ENCODE results near the gene FBXL2. TPM values are rescaled to one million over a fixed set of nuclear protein-coding genes. Genes with fewer than 3 reads are reported as not detected.
A peak's percentile ranks its signal among the peaks of the same experiment; 100 is the strongest.

Gene FBXL2
- total and polyA plus RNA-seq, 4 donors, result 2.4 to 28.7 (median 6.5) TPM

DNA sequence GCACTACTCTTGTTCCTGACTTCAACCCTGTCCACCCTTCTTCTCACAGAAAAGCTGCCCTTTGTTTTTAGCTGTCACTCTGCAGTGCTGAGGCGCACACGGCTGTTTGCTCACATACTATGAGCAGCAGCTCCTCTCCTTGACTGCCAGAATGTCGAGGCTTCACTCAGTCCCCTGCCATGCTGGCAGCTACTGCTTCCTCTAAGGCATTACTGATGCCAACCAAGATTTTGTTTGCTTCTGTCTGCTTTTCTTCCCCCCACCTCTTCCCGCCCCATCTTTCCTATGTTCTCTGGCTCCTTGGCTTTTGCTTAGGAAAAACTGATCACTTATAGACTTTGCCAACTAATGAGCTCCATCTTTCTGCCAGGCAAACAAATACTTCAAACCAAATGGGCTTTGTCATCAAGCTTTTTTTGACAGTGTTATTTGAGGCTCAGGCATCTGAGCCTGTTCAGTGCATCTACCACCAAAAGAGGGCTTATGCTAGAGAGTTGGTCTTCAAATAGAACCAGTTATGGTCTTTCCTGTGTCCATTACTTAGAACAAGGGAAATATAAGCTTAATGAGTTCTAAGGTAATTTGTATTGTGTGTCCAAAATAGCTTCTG is 81.0 kb downstream of the FBXL2 start:
- peaks cover 0 to 4% (median 0%) of the 10 kb centered on the region in 5 donors for H3K4me1 ChIP-seq (ENCODE audit: control insufficient read depth in 5 of 5, insufficient read depth in 5 of 5, low read length in 5 of 5)
- no peaks in the 10 kb centered on the region for H3K9me3 ChIP-seq (ENCODE audit: control insufficient read depth in 4 of 4, insufficient read depth in 3 of 4, low read length in 3 of 4)
- no peaks in the 10 kb centered on the region for H3K36me3 ChIP-seq (ENCODE audit: control insufficient read depth in 4 of 4, insufficient read depth in 4 of 4, low read length in 4 of 4)
- TF ChIP-seq CTCF (IDR thresholded peaks at IDR 0.05; ENCODE audit: control extremely low read depth, extremely low read depth), result no peak
- DNase-seq (peak in 1 of 3 donors; percentile 17), ATAC-seq (ENCODE audit: insufficient read depth, low FRiP score) (no peak)
- H3K27me3 ChIP-seq (ENCODE audit: control insufficient read depth in 3 of 3, insufficient read depth in 3 of 3, low read length in 2 of 3), result no peaks in the 10 kb centered on the region
- 65 to 77% methylated on average over 4 of the region's 4 CpGs for WGBS, 2 donors
- no peak overlapping the region for H3K27ac ChIP-seq (ENCODE audit: low read depth in 1 of 2, low read length in 1 of 2)
- no peak overlapping the region for H3K4me3 ChIP-seq
- no peak overlapping the region for H3K9ac ChIP-seq (ENCODE audit: insufficient read depth in 1 of 2, low read length in 2 of 2)

GRCh38 chr3:33360136-33360825 is 83.0 kb downstream of the FBXL2 start:
- TF ChIP-seq CTCF (IDR thresholded peaks at IDR 0.05; ENCODE audit: control extremely low read depth, extremely low read depth), result no peak
- H3K27me3 ChIP-seq (ENCODE audit: control insufficient read depth in 3 of 3, insufficient read depth in 3 of 3, low read length in 2 of 3), result no peaks in the 10 kb centered on the region
- no peak overlapping the region for H3K27ac ChIP-seq (ENCODE audit: low read depth in 1 of 2, low read length in 1 of 2)
- DNase-seq (peak in 1 of 3 donors; percentile 7), ATAC-seq (ENCODE audit: insufficient read depth, low FRiP score) (peak; percentile 72)
- H3K9me3 ChIP-seq (ENCODE audit: control insufficient read depth in 4 of 4, insufficient read depth in 3 of 4, low read length in 3 of 4), result no peaks in the 10 kb centered on the region
- H3K36me3 ChIP-seq (ENCODE audit: control insufficient read depth in 4 of 4, insufficient read depth in 4 of 4, low read length in 4 of 4), result no peaks in the 10 kb centered on the region
- H3K9ac ChIP-seq (ENCODE audit: insufficient read depth in 1 of 2, low read length in 2 of 2), result peak overlapping the region in 1 of 2 donors; percentile 7
- no peak overlapping the region for H3K4me3 ChIP-seq
- 58 to 80% methylated on average over 1 of the region's 1 CpG for WGBS, 2 donors
- H3K4me1 ChIP-seq (ENCODE audit: control insufficient read depth in 5 of 5, insufficient read depth in 5 of 5, low read length in 5 of 5), result peaks cover 0 to 4% (median 0%) of the 10 kb centered on the region in 5 donors

- no peaks in the 10 kb centered on the region for H3K27me3 ChIP-seq (ENCODE audit: control insufficient read depth in 3 of 3, insufficient read depth in 3 of 3, low read length in 2 of 3)
- peaks cover 0 to 4% (median 0%) of the 10 kb centered on the region in 5 donors for H3K4me1 ChIP-seq (ENCODE audit: control insufficient read depth in 5 of 5, insufficient read depth in 5 of 5, low read length in 5 of 5)
- WGBS, 2 donors, result 85 to 97% methylated on average over 3 of the region's 3 CpGs
- no peak for DNase-seq
- no peak overlapping the region for H3K4me3 ChIP-seq
- no peak for TF ChIP-seq CTCF (IDR thresholded peaks at IDR 0.05; ENCODE audit: control extremely low read depth, extremely low read depth)
- ATAC-seq (ENCODE audit: insufficient read depth, low FRiP score), result no peak
- no peak overlapping the region for H3K9ac ChIP-seq (ENCODE audit: insufficient read depth in 1 of 2, low read length in 2 of 2)
- H3K9me3 ChIP-seq (ENCODE audit: control insufficient read depth in 4 of 4, insufficient read depth in 3 of 4, low read length in 3 of 4), result no peaks in the 10 kb centered on the region
- H3K36me3 ChIP-seq (ENCODE audit: control insufficient read depth in 4 of 4, insufficient read depth in 4 of 4, low read length in 4 of 4), result no peaks in the 10 kb centered on the region
- no peak overlapping the region for H3K27ac ChIP-seq (ENCODE audit: low read depth in 1 of 2, low read length in 1 of 2)
These were observed 86.0 kb downstream of the FBXL2 start for GRCh38 chr3:33363113-33363800.
